Body of pancreas (tissue), 4 donors: Measurements from ENCODE around the gene GLI2.

Experiments used
- CTCF ChIP-seq, 7 experiments: fragments of 450-650 bp in 4 of 7; fragments of 200-600 bp in 3 of 7; sonication (generic) in 3 of 7; IDR thresholded peaks; one replicate each; pipeline ENCODE4 v1.5.1; 2016 to 2019; ENCODE audit warnings: antibody characterized with exemption in 7 of 7
- POLR2A ChIP-seq, 3 donors: fragments of 450-650 bp; IDR thresholded peaks; one replicate each; pipeline ENCODE4 v1.6.1; 2016; ENCODE audit warnings: antibody characterized with exemption in 3 of 3, mild to moderate bottlenecking in 2 of 3

GRCh38 chr2:120765678-120766469, 30.2 kb downstream of the GLI2 start:
- TF ChIP-seq POLR2A (IDR thresholded peaks at IDR 0.05) (no peak), CTCF (IDR thresholded peaks at IDR 0.05) (no peak)
